Ectodermal cell (in vitro differentiated cells): ENCODE measurements around the gene MAPK12.
"Not testable (repeated sequence)": the region's sequence is repeated elsewhere in the genome, so short reads cannot be mapped to it uniquely, and the experiment has no call there.

Experiments used
- H3K27ac ChIP-seq: 2 replicates; pipeline ENCODE4 v1.7.0; 2013; ENCODE audit warnings: mild to moderate bottlenecking, low read depth, low read length; ENCODE audit not compliant: insufficient read depth, poor library complexity, severe bottlenecking
- H3K27me3 ChIP-seq: 2 replicates; pipeline ENCODE4 v1.7.0; 2013; ENCODE audit warnings: mild to moderate bottlenecking, low read length; ENCODE audit not compliant: insufficient read depth, control insufficient read depth, poor library complexity, severe bottlenecking
- H3K36me3 ChIP-seq: one replicate; pipeline ENCODE4 v1.7.0; 2013; ENCODE audit warnings: low read length; ENCODE audit not compliant: control insufficient read depth, insufficient read depth
- H3K4me1 ChIP-seq: one replicate; pipeline ENCODE4 v1.7.0; 2013; ENCODE audit warnings: low read length; ENCODE audit not compliant: control insufficient read depth, insufficient read depth
- H3K4me3 ChIP-seq: 2 replicates; pipeline ENCODE4 v1.7.0; 2013; ENCODE audit warnings: low read depth, low read length, control low read depth; ENCODE audit not compliant: insufficient read depth
- H3K9me3 ChIP-seq: 2 replicates; pipeline ENCODE4 v1.7.0; 2013; ENCODE audit warnings: mild to moderate bottlenecking, low read length, moderate library complexity; ENCODE audit not compliant: control insufficient read depth
- WGBS, 2 experiments: methylation state at CpG; one replicate each; pipeline ENCODE4 v1.1.7; 2013; ENCODE audit warnings: missing lambda C conversion rate in 2 of 2; 5-methylcytosine and 5-hydroxymethylcytosine counted together

The MAPK12 gene

GRCh38 chr22:50211147-50211546, 50.3 kb downstream of the MAPK12 start:
- Histone ChIP-seq H3K4me3 (no peak overlapping the region), H3K4me1 (no peaks in the 10 kb centered on the region), H3K27me3 (no peaks in the 10 kb centered on the region), H3K36me3 (peaks cover 21% of the 10 kb centered on the region), H3K9me3 (no peaks in the 10 kb centered on the region), H3K27ac (no peak overlapping the region)
- 96 to 97% methylated on average over 14 of the region's 14 CpGs for WGBS, 2 experiments

- H3K4me1 ChIP-seq, result no peaks in the 10 kb centered on the region
- H3K9me3 ChIP-seq, result no peaks in the 10 kb centered on the region
- peaks cover 21% of the 10 kb centered on the region for H3K36me3 ChIP-seq
- H3K27ac ChIP-seq, result no peak overlapping the region
- H3K4me3 ChIP-seq, result no peak overlapping the region
- WGBS, 2 experiments, result 95 to 96% methylated on average over 32 of the region's 32 CpGs
- no peaks in the 10 kb centered on the region for H3K27me3 ChIP-seq
Measured at GRCh38 chr22:50210378-50211139, 50.9 kb downstream of the MAPK12 start.

- Histone ChIP-seq H3K27me3 (no peaks in the 10 kb centered on the region), H3K27ac (no peak overlapping the region), H3K9me3 (no peaks in the 10 kb centered on the region), H3K4me1 (no peaks in the 10 kb centered on the region), H3K36me3 (peaks cover 21% of the 10 kb centered on the region), H3K4me3 (no peak overlapping the region)
- WGBS, 2 experiments, result 76% methylated on average over 20 of the region's 20 CpGs
Measured at GRCh38 chr22:50209893-50210292, 51.6 kb downstream of the MAPK12 start.

- H3K27me3 ChIP-seq, result no peaks in the 10 kb centered on the region
- H3K27ac ChIP-seq, result no peak overlapping the region
- peaks cover 21% of the 10 kb centered on the region for H3K36me3 ChIP-seq
- H3K4me3 ChIP-seq, result no peak overlapping the region
- H3K9me3 ChIP-seq, result no peaks in the 10 kb centered on the region
- WGBS, 2 experiments, result 92 to 94% methylated on average over 31 of the region's 31 CpGs
- no peaks in the 10 kb centered on the region for H3K4me1 ChIP-seq
Measured at GRCh38 chr22:50208939-50209892, 52.3 kb downstream of the MAPK12 start.

GRCh38 chr22:50208430-50208938, 53.0 kb downstream of the MAPK12 start:
- no peaks in the 10 kb centered on the region for H3K4me1 ChIP-seq
- WGBS, 2 experiments, result 95 to 96% methylated on average over 22 of the region's 22 CpGs
- H3K9me3 ChIP-seq, result no peaks in the 10 kb centered on the region
- no peak overlapping the region for H3K27ac ChIP-seq
- no peaks in the 10 kb centered on the region for H3K27me3 ChIP-seq
- H3K4me3 ChIP-seq, result no peak overlapping the region
- peaks cover 21% of the 10 kb centered on the region for H3K36me3 ChIP-seq

- 87 to 91% methylated on average over 23 of the region's 23 CpGs for WGBS, 2 experiments
- Histone ChIP-seq H3K9me3 (no peaks in the 10 kb centered on the region), H3K27ac (no peak overlapping the region), H3K4me1 (no peaks in the 10 kb centered on the region), H3K36me3 (peaks cover 19% of the 10 kb centered on the region), H3K4me3 (no peak overlapping the region), H3K27me3 (no peaks in the 10 kb centered on the region)
Measured at GRCh38 chr22:50207383-50208140, 53.9 kb downstream of the MAPK12 start.

GRCh38 chr22:50206599-50206998, 54.9 kb downstream of the MAPK12 start:
- Histone ChIP-seq H3K36me3 (peaks cover 12% of the 10 kb centered on the region), H3K27me3 (peaks cover 2% of the 10 kb centered on the region), H3K4me3 (no peak overlapping the region), H3K9me3 (no peaks in the 10 kb centered on the region), H3K4me1 (peaks cover 9% of the 10 kb centered on the region), H3K27ac (no peak overlapping the region)
- WGBS, 2 experiments, result 52 to 54% methylated on average over 10 of the region's 10 CpGs

- peaks cover 10% of the 10 kb centered on the region for H3K36me3 ChIP-seq
- WGBS, 2 experiments, result 95 to 96% methylated on average over 45 of the region's 45 CpGs
- H3K4me1 ChIP-seq, result peaks cover 9% of the 10 kb centered on the region
- H3K27ac ChIP-seq, result no peak overlapping the region
- peaks cover 4% of the 10 kb centered on the region for H3K27me3 ChIP-seq
- no peaks in the 10 kb centered on the region for H3K9me3 ChIP-seq
- no peak overlapping the region for H3K4me3 ChIP-seq
Measured at GRCh38 chr22:50205781-50206569, 55.5 kb downstream of the MAPK12 start.

- 97% methylated on average over 9 of the region's 9 CpGs for WGBS, 2 experiments
- H3K36me3 ChIP-seq, H3K27ac ChIP-seq, H3K27me3 ChIP-seq, H3K9me3 ChIP-seq, H3K4me3 ChIP-seq: not testable (repeated sequence)
- H3K4me1 ChIP-seq, result peaks cover 13% of the 10 kb centered on the region
Measured at GRCh38 chr22:50204998-50205397, 56.5 kb downstream of the MAPK12 start.
